Kidney (tissue), 14 donors: ENCODE results near the gene PTH1R. TPM values are rescaled to one million over a fixed set of nuclear protein-coding genes. Genes with fewer than 3 reads are reported as not detected.

ENCODE experiments used
- DNase-seq, 5 donors: peaks; one replicate each; pipeline ENCODE4 v3.0.0-alpha.2; 2013 to 2020
- FAIRE-seq: peaks from 2 replicates; lab custom pipeline; 2012; peaks lifted over from hg19 to GRCh38; lab: Jason Lieb, UNC
- H3K27ac ChIP-seq, 2 donors: one replicate each; pipeline ENCODE4 v1.7.0; 2013; ENCODE audit warnings: low read depth in 2 of 2, low read length in 2 of 2, inconsistent platforms in 1 of 2
- H3K27me3 ChIP-seq: one replicate; pipeline ENCODE4 v1.7.1; 2013; ENCODE audit warnings: low read length, inconsistent platforms; ENCODE audit not compliant: control insufficient read depth, insufficient read depth
- H3K36me3 ChIP-seq, 3 donors: one replicate each; pipeline versions ENCODE4 v1.7.0 to v1.7.1; 2013; ENCODE audit warnings: low read length in 3 of 3, control low read depth in 1 of 3, inconsistent platforms in 1 of 3; ENCODE audit not compliant: insufficient read depth in 3 of 3, control insufficient read depth in 2 of 3
- H3K4me1 ChIP-seq, 3 donors: one replicate each; pipeline versions ENCODE4 v1.7.0 to v1.7.1; 2013; ENCODE audit warnings: low read length in 3 of 3, inconsistent platforms in 1 of 3, low read depth in 1 of 3; ENCODE audit not compliant: control insufficient read depth in 2 of 3, insufficient read depth in 2 of 3
- H3K4me3 ChIP-seq, 3 donors: one replicate each; pipeline versions ENCODE4 v1.7.0 to v1.8.1; 2013; ENCODE audit warnings: low read length in 3 of 3, control low read depth in 1 of 3, inconsistent platforms in 1 of 3
- H3K9ac ChIP-seq, 3 donors: one replicate each; pipeline versions ENCODE4 v1.7.0 to v1.7.1; 2013; ENCODE audit warnings: low read length in 3 of 3, control low read depth in 1 of 3, inconsistent platforms in 1 of 3
- H3K9me3 ChIP-seq, 3 donors: one replicate each; pipeline versions ENCODE4 v1.7.0 to v1.7.1; 2013; ENCODE audit warnings: low read length in 3 of 3, control low read depth in 1 of 3, inconsistent platforms in 1 of 3; ENCODE audit not compliant: control insufficient read depth in 2 of 3, insufficient read depth in 1 of 3
- CTCF ChIP-seq: IDR thresholded peaks from 3 replicates; pipeline ENCODE4 v1.5.1; 2012; ENCODE audit warnings: mild to moderate bottlenecking, moderate library complexity, borderline replicate concordance; ENCODE audit not compliant: insufficient read depth; ENCODE audit errors: extremely low read depth
- intact Hi-C: fragments of 100-400 bp; cut with DNase I; formaldehyde crosslinking; loops from one replicate; pipeline ENCODE4 v1.11.1; 2022
- polyA plus RNA-seq: library from polyadenylated mRNA; stranded (reverse); fragments of 350-450 nt; fragmentation: Illumina TruSeq; extraction: RNeasy Lipid Tissue Mini Kit (QIAGEN cat#74804); gene quantifications from one replicate; pipeline ENCODE4 v1.2.3, GENCODE V29; 2014; ENCODE audit warnings: low read depth, low replicate concordance; ENCODE audit not compliant: insufficient read depth
- total RNA-seq: library from RNA; stranded (reverse); fragmentation: NEBNext Ultra II Directional; extraction: Animal tissue kit (Norgen Biotek cat#: 25700); gene quantifications from one replicate; pipeline ENCODE4 v1.2.1, GENCODE V29; 2021
- donor health status: control.
- donor health status: control.
- donor health status: control.
- donor health status: control.
- donor health status: control.
- donor health status: DM: yes; HTN: yes; CAD: no.
- donor health status: Normal renal cell carcinoma (clear cell type).

Gene PTH1R
- total and polyA plus RNA-seq, 2 donors from 2014 or later: 286 to 1,885 TPM

GRCh38 chr3:46913644-46914043, 36.1 kb downstream of the PTH1R start:
- H3K36me3 ChIP-seq: peaks cover 4 to 6% (median 5%) of the 10 kb centered on the region in 3 donors
- no peak overlapping the region for H3K9ac ChIP-seq
- peaks cover 0 to 17% (median 8%) of the 10 kb centered on the region in 3 donors for H3K4me1 ChIP-seq
- no peak for TF ChIP-seq CTCF
- DNase-seq (no peak), FAIRE-seq (no peak)
- H3K4me3 ChIP-seq: no peak overlapping the region
- no peaks in the 10 kb centered on the region for H3K9me3 ChIP-seq
- intact Hi-C loops: loop anchor here (5.0 kb wide), 1 partner anchor 206 kb away; no protein-coding TSS in a partner anchor
- no peaks in the 10 kb centered on the region for H3K27me3 ChIP-seq
- H3K27ac ChIP-seq: no peak overlapping the region

GRCh38 chr3:46914849-46915248, 37.3 kb downstream of the PTH1R start:
- peaks cover 5 to 6% (median 6%) of the 10 kb centered on the region in 3 donors for H3K36me3 ChIP-seq
- FAIRE-seq: no peak
- H3K27ac ChIP-seq: no peak overlapping the region
- H3K9ac ChIP-seq: no peak overlapping the region
- peaks cover 0 to 6% (median 2%) of the 10 kb centered on the region in 3 donors for H3K4me1 ChIP-seq
- no peak for TF ChIP-seq CTCF
- DNase-seq: no peak
- intact Hi-C loops: loop anchor here (5.0 kb wide), 1 partner anchor 208 kb away; no protein-coding TSS in a partner anchor
- H3K27me3 ChIP-seq: no peaks in the 10 kb centered on the region
- H3K4me3 ChIP-seq: no peak overlapping the region
- no peaks in the 10 kb centered on the region for H3K9me3 ChIP-seq

DNA sequence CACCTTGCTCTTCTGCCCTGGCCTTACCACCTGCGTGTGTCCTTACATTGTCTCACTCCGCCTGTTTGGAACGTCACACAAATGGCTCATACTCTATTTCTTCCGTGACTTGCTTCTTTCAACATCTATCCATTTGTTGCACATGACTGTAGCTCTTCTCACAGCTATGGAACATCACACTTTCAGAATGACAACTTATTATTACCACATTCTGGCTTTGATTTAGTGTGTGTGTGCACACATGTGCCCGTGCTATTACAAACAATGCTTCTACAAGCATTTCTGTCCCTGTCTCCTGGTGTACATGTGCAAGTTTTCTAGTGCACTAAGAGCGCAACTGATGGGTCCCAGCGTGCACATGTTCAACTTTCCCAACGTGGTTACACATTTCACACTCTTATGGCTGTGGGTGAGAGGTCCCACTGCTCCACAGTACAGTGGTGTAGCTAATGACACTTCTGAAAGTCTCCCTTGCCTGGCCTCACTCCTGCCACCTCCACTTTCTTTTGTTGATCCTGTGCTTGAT, 37.8 kb downstream of the PTH1R start:
- intact Hi-C loops: no loop called here
- Histone ChIP-seq H3K9ac (no peak overlapping the region), H3K9me3 (no peaks in the 10 kb centered on the region), H3K36me3 (peaks cover 6 to 9% (median 6%) of the 10 kb centered on the region in 3 donors), H3K4me1 (peaks cover 0 to 5% (median 0%) of the 10 kb centered on the region in 3 donors), H3K4me3 (no peak overlapping the region), H3K27ac (no peak overlapping the region), H3K27me3 (no peaks in the 10 kb centered on the region)
- TF ChIP-seq CTCF: no peak
- DNase-seq (peak in 1 of 5 donors; percentile 21), FAIRE-seq (no peak)

DNA sequence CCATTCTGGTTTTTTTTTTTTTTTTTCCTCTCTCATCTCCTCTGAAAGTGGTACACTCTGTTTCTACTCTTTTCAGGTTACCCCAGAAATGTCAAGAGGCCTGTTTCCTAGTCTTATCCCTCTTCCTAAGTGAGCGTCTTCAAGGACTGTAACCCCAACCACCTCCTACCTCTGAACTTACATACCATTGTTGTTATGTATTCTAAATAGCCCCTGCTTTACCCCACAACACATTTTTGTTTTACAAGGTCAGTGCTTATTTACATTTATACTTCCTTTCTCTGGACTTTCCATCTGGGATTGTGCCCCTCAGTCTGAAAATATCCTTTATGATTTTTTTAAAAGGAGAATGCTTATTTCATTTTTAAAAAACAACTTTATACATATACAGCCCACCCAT, 38.8 kb downstream of the PTH1R start:
- H3K4me1 ChIP-seq: peaks cover 0 to 5% (median 0%) of the 10 kb centered on the region in 3 donors
- intact Hi-C loops: no loop called here
- no peak for TF ChIP-seq CTCF
- FAIRE-seq (no peak), DNase-seq (no peak)
- H3K9me3 ChIP-seq: no peaks in the 10 kb centered on the region
- H3K27ac ChIP-seq: no peak overlapping the region
- H3K36me3 ChIP-seq: peaks cover 6 to 16% (median 14%) of the 10 kb centered on the region in 3 donors
- H3K9ac ChIP-seq: no peak overlapping the region
- no peaks in the 10 kb centered on the region for H3K27me3 ChIP-seq
- H3K4me3 ChIP-seq: no peak overlapping the region
